Heart left ventricle (tissue), 16 donors: ENCODE results near the gene MTRF1L. TPM values are rescaled to one million over a fixed set of nuclear protein-coding genes. Genes with fewer than 3 reads are reported as not detected.
A peak's percentile ranks its signal among the peaks of the same experiment; 100 is the strongest.

Experiments used
- ATAC-seq, 4 donors: fragments of 200-7000 bp; cut with Tn5 transposase; one replicate each; pipeline ENCODE4 v1.9.1; 2020 to 2022; ENCODE audit warnings: moderate library complexity in 4 of 4, mild to moderate bottlenecking in 3 of 4, moderate number of reproducible peaks in 1 of 4
- DNase-seq, 5 donors: peaks; one replicate each; pipeline ENCODE4 v3.0.0-alpha.2; 2020
- H3K27ac ChIP-seq, 12 donors: fragments of 200-600 bp; sonication (generic) in 4 of 12; one replicate each; pipeline versions ENCODE4 v1.5.0 to v1.8.0; 2016 to 2022; ENCODE audit warnings: mild to moderate bottlenecking in 2 of 12
- H3K27me3 ChIP-seq, 9 donors: fragments of 200-600 bp; sonication (generic) in 2 of 9; one replicate each; pipeline versions ENCODE4 v1.5.1 to v1.8.0; 2016 to 2022; ENCODE audit warnings: mild to moderate bottlenecking in 3 of 9
- H3K36me3 ChIP-seq, 9 donors: fragments of 200-600 bp; sonication (generic) in 2 of 9; one replicate each; pipeline versions ENCODE4 v1.5.0 to v1.8.0; 2018 to 2022; ENCODE audit warnings: mild to moderate bottlenecking in 2 of 9
- H3K4me1 ChIP-seq, 12 donors: fragments of 200-600 bp; sonication (generic) in 4 of 12; one replicate each; pipeline versions ENCODE4 v1.5.0 to v1.8.0; 2016 to 2022; ENCODE audit warnings: mild to moderate bottlenecking in 3 of 12
- H3K4me3 ChIP-seq, 12 donors: fragments of 200-600 bp; sonication (generic) in 4 of 12; one replicate each; pipeline versions ENCODE4 v1.5.0 to v1.8.0; 2017 to 2022; ENCODE audit warnings: mild to moderate bottlenecking in 9 of 12, moderate library complexity in 4 of 12
- H3K9me3 ChIP-seq, 12 donors: fragments of 200-600 bp; sonication (generic) in 4 of 12; one replicate each; pipeline versions ENCODE4 v1.5.0 to v1.8.0; 2016 to 2022; ENCODE audit warnings: mild to moderate bottlenecking in 1 of 12
- CTCF ChIP-seq, 12 donors: fragments of 200-600 bp; sonication (generic) in 4 of 12; IDR thresholded peaks; one replicate each; pipeline versions ENCODE4 v1.5.0 to v1.8.0; 2018 to 2022; ENCODE audit warnings: antibody characterized with exemption in 12 of 12, mild to moderate bottlenecking in 5 of 12
- POLR2A ChIP-seq, 2 donors: fragments of 450-650 bp; IDR thresholded peaks; one replicate each; pipeline ENCODE4 v1.6.1; 2017; ENCODE audit warnings: antibody characterized with exemption in 2 of 2, mild to moderate bottlenecking in 2 of 2, moderate library complexity in 2 of 2
- WGBS, 4 donors: extraction: QIAGEN DNeasy Blood & Tissue Kit in 2 of 4; methylation state at CpG; one replicate each; pipeline versions ENCODE4 v1.1.5 to v1.1.7; 2013 to 2018; 5-methylcytosine and 5-hydroxymethylcytosine counted together
- intact Hi-C, 10 donors: fragments of 100-400 bp; cut with DNase I; formaldehyde crosslinking; loops; one replicate each; pipeline versions ENCODE4 v1.11.1 to v1.14.2; 2022
- polyA plus RNA-seq, 2 donors: library from polyadenylated mRNA; stranded (reverse); fragments of 200-250 nt; gene quantifications; one replicate each; pipeline ENCODE4 v1.2.3, GENCODE V29; 2013
- total RNA-seq, 9 donors: library from RNA; depleted of rRNA in 2 of 9; stranded (reverse); fragments of >200 nt in 2 of 9; fragmentation: NEBNext Ultra II Directional in 3 of 9; extraction: Animal tissue kit (Norgen Biotek cat#: 25700) in 3 of 9; gene quantifications; one replicate each; pipeline versions ENCODE4 v1.1.0 to v1.2.4, GENCODE V29; 2016 to 2023
- donor health status: ischemic (EF 13 %, LVEDD 7.1; RV severe dilation, severe dysfunction).
- donor health status: healthy with polysubstance abuse.
- donor health status: DM: no; HTN: yes; CAD: no.
- donor health status: DM: no; HTN: no; CAD: no.
- donor health status: ischemic (EF 25% LVEDD 6.9; RV normal size, moderate dysfunction).
- donor health status: ischemic (EF 25% LVEDD 5.7; RV mildly dilated, moderate dysfunction).
- donor health status: healthy.
- donor health status: DM: yes; HTN: yes; CAD: no.
- donor health status: ischemic (EF 35%, LVEDD 5.7; RV mildly dilated, moderate dysfunction).
- donor health status: nonischemic (EF 11% LVEDD 7.7; RV severe dilation, severe dysfunction).
- donor health status: DM: yes; HTN: yes; CAD: no.
- donor health status: PGD.
- donor health status: ischemic (EF 29% LVEDD 5.4; RV normal size, mild dysfunction).
- donor health status: nonischemic (EF 23%, LVEDD 6.1; RV moderate dilation, normal function).

The MTRF1L gene
- total and polyA plus RNA-seq, 11 donors, result 14.8 to 33.0 (median 22.7) TPM

- H3K4me3 ChIP-seq, result peak overlapping the region in 11 of 12 donors; percentile 51 to 92 (median 70)
- peak overlapping the region in 11 of 12 donors; percentile 87 to 99 (median 94) for H3K27ac ChIP-seq
- H3K4me1 ChIP-seq, result peaks cover 4 to 39% (median 21%) of the 10 kb centered on the region in 12 donors
- no peak for DNase-seq
- WGBS, 4 donors, result 9 to 15% (median 12%) methylated on average over 7 of the region's 7 CpGs
- H3K36me3 ChIP-seq, result peaks cover 0 to 10% (median 4%) of the 10 kb centered on the region in 9 donors
- H3K27me3 ChIP-seq, result no peaks in the 10 kb centered on the region
- no peak for ATAC-seq
- intact Hi-C loops, result loop anchor here in 2 of 10 donors (2.0 to 5.0 kb wide), 2 partner anchors 18 to 1592 kb away; partner anchors contain the start of genes MTRF1L (in 1 of the 2) and ZBTB2 (in 1 of the 2)
- H3K9me3 ChIP-seq, result no peaks in the 10 kb centered on the region
- TF ChIP-seq POLR2A (IDR thresholded peaks at IDR 0.05) (no peak), CTCF (IDR thresholded peaks at IDR 0.05) (no peak)
Observed at GRCh38 chr6:152984513-152984872, 18.0 kb downstream of the MTRF1L start.

- Histone ChIP-seq H3K27ac (peak overlapping the region; percentile 66 to 99 (median 94)), H3K4me3 (peak overlapping the region; percentile 51 to 92 (median 70)), H3K4me1 (peaks cover 4 to 44% (median 21%) of the 10 kb centered on the region in 12 donors), H3K36me3 (peaks cover 0 to 9% (median 4%) of the 10 kb centered on the region in 9 donors), H3K27me3 (no peaks in the 10 kb centered on the region), H3K9me3 (no peaks in the 10 kb centered on the region)
- peak; percentile 74 to 98 (median 96) for DNase-seq
- TF ChIP-seq CTCF (IDR thresholded peaks at IDR 0.05) (no peak), POLR2A (IDR thresholded peaks at IDR 0.05) (no peak)
- intact Hi-C loops, result loop anchor here in 3 of 10 donors (1.0 to 5.0 kb wide), 3 partner anchors 18 to 1592 kb away; partner anchors contain the start of genes MTRF1L (in 3 of the 3) and ZBTB2 (in 1 of the 3)
- ATAC-seq, result peak; percentile 0 to 52 (median 36)
- WGBS, 4 donors, result 0% methylated on average over 24 to 38 of the region's 38 CpGs
Observed at GRCh38 chr6:152983637-152984512, 18.6 kb downstream of the MTRF1L start.

GRCh38 chr6:152982904-152983636, 19.4 kb downstream of the MTRF1L start, which contains the start of gene FBXO5:
Gene FBXO5, minus strand, starts transcription at chr6:152983041. Its CDS starts 82 bp downstream, at chr6:152982959.
- H3K27ac ChIP-seq, result peak within 1 kb of the TSS; percentile 66 to 99 (median 94)
- DNase-seq (peak; percentile 97 to 99 (median 98)), ATAC-seq (peak; percentile 97 to 98 (median 98))
- peaks cover 4 to 45% (median 21%) of the 10 kb centered on the region in 12 donors for H3K4me1 ChIP-seq
- no peak for TF ChIP-seq CTCF (IDR thresholded peaks at IDR 0.05)
- TF ChIP-seq POLR2A (IDR thresholded peaks at IDR 0.05), result peak in 1 of 2 donors; percentile 57
- 0 to 1% (median 0%) methylated on average over 31 to 66 of the region's 66 CpGs for WGBS, 4 donors
- peak within 1 kb of the TSS; percentile 51 to 92 (median 70) for H3K4me3 ChIP-seq
- intact Hi-C loops, result loop anchor here in 2 of 10 donors (1.0 to 5.0 kb wide), 3 partner anchors 19 to 1591 kb away; partner anchors contain the start of genes MTRF1L (in 2 of the 2) and ZBTB2 (in 1 of the 2)
- H3K27me3 ChIP-seq, result no peaks in the 10 kb centered on the region
- H3K9me3 ChIP-seq, result no peaks in the 10 kb centered on the region
- H3K36me3 ChIP-seq, result peaks cover 0 to 9% (median 4%) of the 10 kb centered on the region in 9 donors
